Skin of body (tissue), 2 donors: ENCODE results near the gene ARHGAP6. TPM values are rescaled to one million over a fixed set of nuclear protein-coding genes. Genes with fewer than 3 reads are reported as not detected.
"Not testable (repeated sequence)": the region's sequence is repeated elsewhere in the genome, so short reads cannot be mapped to it uniquely, and the experiment has no call there.

Experiments used
- DNase-seq: peaks from one replicate; lab custom pipeline; 2025; lab: John Stamatoyannopoulos, UW
- total RNA-seq: library from RNA; depleted of rRNA; stranded (reverse); fragments of >200 nt; gene quantifications from one replicate; pipeline ENCODE4 v1.2.3, GENCODE V29; 2014

Gene ARHGAP6
- total RNA-seq, 1 donor from 2014 or later: 4.8 TPM

- DNase-seq: no peak
Measured at GRCh38 chrX:11180571-11180970, 485.1 kb downstream of the ARHGAP6 start.

GRCh38 chrX:11172415-11172814 is 493.3 kb downstream of the ARHGAP6 start:
- peak; percentile 41 for DNase-seq

- no peak for DNase-seq
Measured at GRCh38 chrX:11171956-11172355, 493.8 kb downstream of the ARHGAP6 start.

- DNase-seq: no peak
Measured at GRCh38 chrX:11164433-11164832, 501.3 kb downstream of the ARHGAP6 start.

GRCh38 chrX:11159149-11159548 is 506.6 kb downstream of the ARHGAP6 start:
- no peak for DNase-seq

GRCh38 chrX:11151799-11152559 is 513.7 kb downstream of the ARHGAP6 start:
- no peak for DNase-seq

GRCh38 chrX:11148401-11148800 is 517.3 kb downstream of the ARHGAP6 start:
- DNase-seq: no peak

- DNase-seq: no peak
Measured at GRCh38 chrX:11146411-11146810, 519.3 kb downstream of the ARHGAP6 start.

- peak; percentile 46 for DNase-seq
Measured at GRCh38 chrX:11143931-11144678, 521.6 kb downstream of the ARHGAP6 start.

GRCh38 chrX:11138498-11139390 is 527.0 kb downstream of the ARHGAP6 start:
- DNase-seq: no peak

GRCh38 chrX:11137543-11138139 is 528.1 kb downstream of the ARHGAP6 start:
- peak; percentile 33 for DNase-seq

GRCh38 chrX:11135564-11136185 is 530.0 kb downstream of the ARHGAP6 start:
- peak; percentile 38 for DNase-seq

GRCh38 chrX:11131146-11131545 is 534.6 kb downstream of the ARHGAP6 start:
- DNase-seq: no peak

- no peak for DNase-seq
Measured at GRCh38 chrX:11130136-11130535, 535.6 kb downstream of the ARHGAP6 start.

- DNase-seq: no peak
Measured at GRCh38 chrX:11129534-11130105, 536.1 kb downstream of the ARHGAP6 start.

- DNase-seq: no peak
Measured at GRCh38 chrX:11125060-11125459, 540.7 kb downstream of the ARHGAP6 start.

- DNase-seq: no peak
Measured at GRCh38 chrX:11124112-11124511, 541.6 kb downstream of the ARHGAP6 start.

GRCh38 chrX:11123087-11123486 is 542.6 kb downstream of the ARHGAP6 start:
- not testable (repeated sequence) for DNase-seq

GRCh38 chrX:11119313-11119943 is 546.3 kb downstream of the ARHGAP6 start:
- DNase-seq: peak; percentile 37

- DNase-seq: no peak
Measured at GRCh38 chrX:11117745-11118144, 548.0 kb downstream of the ARHGAP6 start.
